ENCODE measurements around the gene FBXO27. TPM values are rescaled to one million over a fixed set of nuclear protein-coding genes. Genes with fewer than 3 reads are reported as not detected.

FBXO27 gene
- total RNA-seq, 1 experiment from 2014 or later: 1.0 TPM

DNA sequence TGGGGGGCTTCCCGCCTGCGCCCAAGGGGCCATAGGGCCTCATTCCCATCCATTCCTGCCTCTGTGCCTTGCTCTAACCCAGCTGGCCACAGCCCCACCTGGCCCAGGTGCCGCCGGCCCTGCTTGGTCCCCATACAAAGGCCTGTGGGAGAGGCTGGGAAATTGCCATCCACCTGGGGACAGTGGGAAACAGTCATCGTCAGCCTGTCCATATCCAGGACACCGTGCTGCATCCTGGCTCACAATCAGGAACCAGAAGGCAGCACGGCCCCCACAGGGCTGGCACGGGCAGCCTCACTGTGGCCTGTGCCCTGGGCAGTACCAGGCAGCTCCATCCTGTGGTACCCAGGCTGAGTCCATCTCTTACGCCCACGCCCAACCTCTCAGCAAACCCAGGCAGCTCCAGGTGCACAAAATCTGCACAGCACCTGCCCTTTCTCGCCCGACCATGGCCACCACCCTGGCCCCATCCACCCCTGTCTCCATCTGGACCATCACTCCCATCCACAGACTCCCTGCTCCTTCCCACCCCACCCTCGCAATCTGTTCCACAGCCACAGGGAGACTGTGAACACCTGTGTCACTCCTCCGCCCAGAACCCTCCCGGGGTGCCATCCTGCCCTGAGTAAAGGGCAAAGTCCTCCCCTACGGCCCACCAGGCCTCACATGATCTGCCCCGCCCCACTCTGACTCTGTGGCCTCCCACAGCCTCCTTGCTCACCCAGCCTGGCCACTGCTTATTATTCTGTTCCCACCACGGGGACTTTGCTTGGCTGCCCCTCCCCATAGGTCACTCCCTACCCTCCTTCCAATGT is 21.1 kb upstream of the FBXO27 start:
- Histone ChIP-seq H3K27me3 (no peaks in the 10 kb centered on the region; the same call in 1 of the 2 replicates), H3K36me3 (no peaks in the 10 kb centered on the region), H3K9me3 (replicated peaks) (no peaks in the 10 kb centered on the region; the same call in 1 of the 2 replicates), H3K27ac (no peak overlapping the region), H3K4me1 (no peaks in the 10 kb centered on the region), H3K4me3 (no peak overlapping the region)
- DNase-seq: no peak

DNA sequence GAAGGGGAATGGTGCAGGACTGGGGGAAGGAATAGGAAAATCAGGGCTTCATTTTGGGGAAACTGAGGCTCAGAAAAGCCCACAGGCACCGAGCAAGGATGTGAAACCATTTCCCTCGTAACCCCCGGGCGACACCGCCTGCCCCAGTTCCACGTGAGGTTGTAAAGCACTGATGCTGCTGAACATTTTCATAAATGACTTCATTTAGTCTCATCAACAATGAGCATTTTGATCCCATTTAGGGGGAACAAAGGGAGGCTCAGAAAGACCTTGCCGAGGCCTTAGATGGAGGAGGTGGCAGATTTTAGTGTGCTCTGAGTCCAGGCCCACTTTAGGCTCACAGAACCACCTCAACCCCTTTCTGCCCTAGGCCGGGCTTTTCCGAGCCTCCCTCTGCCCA is 20.5 kb upstream of the FBXO27 start:
- H3K4me3 ChIP-seq: no peak overlapping the region
- H3K36me3 ChIP-seq: no peaks in the 10 kb centered on the region
- DNase-seq: no peak
- no peaks in the 10 kb centered on the region for H3K4me1 ChIP-seq
- H3K9me3 ChIP-seq (replicated peaks): no peaks in the 10 kb centered on the region; the same call in 1 of the 2 replicates
- H3K27me3 ChIP-seq: no peaks in the 10 kb centered on the region; the same call in 1 of the 2 replicates
- no peak overlapping the region for H3K27ac ChIP-seq

DNA sequence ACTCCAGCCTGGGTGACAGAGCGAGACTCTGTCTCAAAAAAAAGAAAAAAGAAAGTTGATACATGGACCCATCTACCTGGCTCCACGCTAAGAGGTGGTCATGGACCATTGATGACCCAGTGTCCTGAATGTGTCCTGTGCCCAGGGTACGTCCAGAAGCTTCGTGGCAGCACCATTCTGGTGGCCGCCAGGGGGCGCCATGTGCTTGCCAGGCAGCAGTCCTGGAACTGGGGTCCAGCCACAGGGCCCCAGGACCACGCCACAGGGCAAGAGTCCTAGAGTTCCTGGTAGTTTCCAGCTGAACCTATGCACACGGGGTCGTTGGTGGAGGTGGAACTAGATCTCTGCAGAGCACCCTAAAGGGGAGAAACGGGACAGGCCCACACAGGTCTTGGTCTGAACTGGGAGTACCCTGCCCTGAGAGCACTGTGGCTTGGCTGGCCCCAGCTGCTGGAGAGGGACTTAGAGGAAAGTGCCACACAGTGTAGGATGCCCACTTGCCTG is 19.9 kb upstream of the FBXO27 start:
- peak; percentile 66 to 73 for DNase-seq
- Histone ChIP-seq H3K27ac (no peak overlapping the region), H3K27me3 (no peaks in the 10 kb centered on the region; the same call in 1 of the 2 replicates), H3K4me1 (no peaks in the 10 kb centered on the region), H3K4me3 (no peak overlapping the region), H3K36me3 (no peaks in the 10 kb centered on the region), H3K9me3 (replicated peaks) (no peaks in the 10 kb centered on the region)

DNA sequence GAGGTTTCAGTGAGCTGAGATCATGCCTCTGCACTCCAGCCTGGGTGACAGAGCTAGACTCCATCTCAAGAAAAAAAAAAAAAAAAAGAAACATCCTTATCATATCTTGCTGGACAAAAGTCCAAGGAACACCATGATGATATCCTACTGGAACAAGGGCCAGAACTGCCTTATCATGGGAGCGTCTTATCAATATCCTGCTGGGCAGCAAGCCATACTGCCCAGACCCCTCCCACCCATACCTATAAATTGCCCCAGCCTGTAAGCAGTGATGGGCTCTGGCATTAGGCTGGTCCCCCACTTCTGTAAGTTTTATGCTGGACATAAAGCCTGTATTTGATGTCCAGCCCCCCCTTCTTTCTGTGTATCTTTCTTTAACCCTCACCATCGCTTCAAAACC is 14.7 kb upstream of the FBXO27 start:
- Histone ChIP-seq H3K4me1 (no peaks in the 10 kb centered on the region), H3K36me3 (no peaks in the 10 kb centered on the region), H3K9me3 (replicated peaks) (peaks cover 7% of the 10 kb centered on the region; the same call in 1 of the 2 replicates), H3K27ac (no peak overlapping the region), H3K27me3 (no peaks in the 10 kb centered on the region), H3K4me3 (no peak overlapping the region)
- no peak for DNase-seq

DNA sequence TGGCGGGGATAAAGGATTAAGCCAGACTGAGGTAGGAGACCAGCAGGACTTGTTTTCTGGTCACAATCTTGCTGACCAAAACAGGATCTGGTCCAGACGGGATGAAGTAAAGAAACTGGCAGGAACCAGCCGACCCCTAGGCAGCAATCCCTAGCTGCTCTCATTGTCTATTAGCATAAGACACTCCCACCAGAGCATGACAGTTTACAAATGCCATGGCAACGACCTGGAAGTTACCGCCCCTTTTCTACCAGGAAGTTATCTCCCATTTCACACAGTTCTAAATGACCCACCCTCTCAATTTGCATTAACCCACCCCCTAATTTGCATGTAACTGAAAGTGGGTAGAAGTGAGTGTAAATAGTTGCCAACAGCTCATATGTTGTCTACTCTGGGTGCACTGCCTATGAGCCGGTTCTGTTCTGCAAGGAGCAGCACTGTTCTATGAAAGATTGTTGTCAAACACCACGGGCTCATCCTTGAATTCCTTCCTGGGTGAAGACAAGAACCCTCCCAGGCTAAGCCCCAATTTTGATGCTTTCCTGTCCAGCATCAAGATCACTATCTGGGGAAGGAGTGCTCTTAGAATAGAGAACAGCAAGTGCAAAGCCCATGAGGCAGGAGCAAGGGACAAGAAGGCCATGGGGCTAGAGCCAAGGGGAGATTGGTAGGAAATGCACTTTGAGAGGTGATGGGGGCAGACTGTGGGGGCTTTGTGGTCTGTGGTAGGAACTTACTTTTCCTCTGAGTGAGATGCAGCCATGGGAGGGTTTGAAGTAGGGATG is 13.9 kb upstream of the FBXO27 start:
- H3K4me3 ChIP-seq: no peak overlapping the region
- H3K9me3 ChIP-seq (replicated peaks): peaks cover 7% of the 10 kb centered on the region; the same call in 1 of the 2 replicates
- no peaks in the 10 kb centered on the region for H3K4me1 ChIP-seq
- no peaks in the 10 kb centered on the region for H3K27me3 ChIP-seq
- no peaks in the 10 kb centered on the region for H3K36me3 ChIP-seq
- DNase-seq: no peak
- no peak overlapping the region for H3K27ac ChIP-seq

DNA sequence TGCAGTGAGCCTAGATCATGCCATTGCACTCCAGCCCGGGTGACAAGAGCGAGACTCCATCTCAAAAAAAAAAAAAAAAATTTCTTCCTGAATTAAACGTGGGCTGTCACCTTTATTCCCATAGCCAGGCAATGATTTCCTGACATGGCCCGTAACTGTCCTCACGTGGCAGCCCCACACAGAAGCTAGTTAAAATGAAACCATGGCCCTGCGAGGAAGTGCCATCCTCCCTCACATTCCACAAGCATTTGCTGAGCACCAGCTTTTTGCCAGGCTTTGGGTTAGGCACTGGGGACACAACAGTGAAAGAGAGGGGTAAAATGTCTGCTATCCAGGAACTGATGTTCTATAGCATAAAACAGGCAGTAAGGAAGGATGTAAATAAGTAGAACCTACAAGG is 13.2 kb upstream of the FBXO27 start:
- H3K4me3 ChIP-seq: no peak overlapping the region
- no peaks in the 10 kb centered on the region for H3K4me1 ChIP-seq
- H3K27me3 ChIP-seq: no peaks in the 10 kb centered on the region
- no peak for DNase-seq
- H3K27ac ChIP-seq: no peak overlapping the region
- no peaks in the 10 kb centered on the region for H3K36me3 ChIP-seq
- H3K9me3 ChIP-seq (replicated peaks): peaks cover 7% of the 10 kb centered on the region; the same call in 1 of the 2 replicates

DNA sequence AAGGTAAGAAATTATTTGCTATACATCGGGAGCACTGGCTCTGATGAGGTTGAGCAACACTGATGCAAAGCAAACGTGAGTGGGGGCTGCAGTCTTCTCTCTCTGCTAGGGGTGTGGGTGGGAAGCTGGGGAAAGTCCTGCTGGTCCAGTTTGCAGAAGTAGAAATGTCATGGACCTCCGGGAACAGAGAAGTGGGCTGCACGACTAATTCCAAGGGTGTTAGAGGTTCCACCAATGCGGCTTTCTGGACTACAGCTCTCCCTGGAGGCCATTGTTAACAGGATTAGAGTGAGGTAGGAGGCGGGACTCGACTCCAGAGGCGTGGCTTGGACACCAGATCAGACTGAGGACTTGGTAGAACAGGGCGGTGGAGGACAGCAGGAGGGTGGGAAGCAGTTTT is 5.7 kb upstream of the FBXO27 start:
- Histone ChIP-seq H3K4me1 (no peaks in the 10 kb centered on the region), H3K36me3 (no peaks in the 10 kb centered on the region), H3K9me3 (replicated peaks) (no peaks in the 10 kb centered on the region), H3K27me3 (peaks cover under 1% of the 10 kb centered on the region), H3K27ac (no peak overlapping the region), H3K4me3 (no peak overlapping the region)
- DNase-seq: peak; percentile 34 to 58

DNA sequence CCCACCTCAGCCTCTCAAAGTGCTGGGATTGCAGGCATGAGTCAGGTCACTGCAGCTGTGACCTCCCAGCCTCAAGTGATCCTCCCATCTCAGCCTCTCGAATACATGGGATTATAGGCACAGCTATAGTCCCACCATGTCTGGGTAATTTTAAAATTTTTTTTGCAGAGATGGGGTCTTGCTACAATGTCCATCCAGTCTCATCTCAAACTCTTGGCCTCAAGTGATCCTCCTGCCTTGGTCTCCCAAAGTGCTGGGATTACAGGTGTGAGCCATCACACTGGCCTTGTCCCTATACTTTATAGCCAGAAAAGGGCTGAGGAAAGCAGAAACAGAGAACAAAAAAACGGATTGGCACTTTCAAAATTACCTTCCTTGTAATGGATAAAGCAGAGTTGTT is 4.8 kb upstream of the FBXO27 start:
- no peak for DNase-seq
- Histone ChIP-seq H3K36me3 (no peaks in the 10 kb centered on the region), H3K4me1 (no peaks in the 10 kb centered on the region), H3K27ac (no peak overlapping the region), H3K27me3 (peaks cover 4% of the 10 kb centered on the region), H3K4me3 (no peak overlapping the region), H3K9me3 (replicated peaks) (no peaks in the 10 kb centered on the region)

DNA sequence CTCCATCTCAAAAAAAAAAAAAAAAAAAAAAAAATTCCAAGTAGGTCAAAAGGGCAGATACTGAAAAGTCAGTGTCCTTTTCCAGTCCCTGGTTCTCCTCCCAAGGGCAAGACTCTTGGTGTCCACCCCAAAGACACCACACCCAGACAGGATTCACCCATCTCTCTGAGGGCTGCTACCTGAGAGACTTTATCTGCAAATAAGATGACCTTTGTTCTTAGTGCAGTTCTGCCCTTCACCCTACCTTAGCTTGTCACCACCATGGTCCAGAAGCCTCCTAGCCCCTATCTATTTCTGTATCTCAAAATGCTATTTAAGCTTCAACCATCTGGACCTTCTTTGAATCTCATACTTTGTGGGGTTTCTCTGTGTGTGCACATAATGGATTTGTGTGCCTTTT is 4.2 kb upstream of the FBXO27 start:
- Histone ChIP-seq H3K4me1 (no peaks in the 10 kb centered on the region), H3K36me3 (no peaks in the 10 kb centered on the region), H3K9me3 (replicated peaks) (no peaks in the 10 kb centered on the region), H3K4me3 (no peak overlapping the region), H3K27me3 (peaks cover 4% of the 10 kb centered on the region), H3K27ac (no peak overlapping the region)
- DNase-seq: no peak

DNA sequence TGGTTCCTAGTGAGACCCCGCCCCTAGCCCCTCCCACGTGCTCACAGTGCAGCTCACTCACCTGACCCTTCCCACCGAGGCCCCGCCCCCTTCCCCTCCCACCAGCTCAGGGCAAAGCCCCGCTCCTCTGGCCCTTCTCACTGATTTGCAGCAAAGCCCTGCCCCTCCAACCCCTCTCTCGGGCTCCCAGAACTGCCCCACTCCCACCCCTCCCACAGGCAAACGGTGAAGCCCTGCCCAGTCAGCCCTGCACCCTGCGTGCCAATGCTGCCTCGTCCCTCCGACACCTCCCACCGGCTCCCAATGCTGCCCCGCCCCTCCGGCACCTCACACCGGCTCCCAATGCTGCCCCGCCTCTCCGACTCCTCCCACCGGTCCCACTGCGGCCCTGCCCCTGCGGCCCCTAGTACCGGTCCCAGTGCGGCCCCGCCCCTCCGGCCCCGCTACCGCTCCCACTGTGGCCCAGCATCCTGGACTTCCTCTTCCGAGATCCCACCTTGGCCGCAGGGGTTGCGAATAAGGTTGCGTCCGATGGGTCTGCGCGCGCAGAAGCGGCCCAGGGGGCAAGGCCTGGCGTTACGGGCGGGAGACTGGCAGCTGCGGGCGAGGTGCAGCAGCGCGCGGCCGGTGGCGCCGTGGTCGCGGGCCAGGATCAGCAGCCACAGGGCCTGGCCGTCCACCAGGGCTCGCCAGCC is 834 bp downstream of the FBXO27 start:
- peaks cover 4% of the 10 kb centered on the region for H3K27me3 ChIP-seq
- no peaks in the 10 kb centered on the region for H3K4me1 ChIP-seq
- H3K4me3 ChIP-seq: peak overlapping the region; percentile 60
- H3K27ac ChIP-seq: no peak overlapping the region
- H3K36me3 ChIP-seq: no peaks in the 10 kb centered on the region
- peak; percentile 83 to 84 for DNase-seq
- H3K9me3 ChIP-seq (replicated peaks): no peaks in the 10 kb centered on the region

DNA sequence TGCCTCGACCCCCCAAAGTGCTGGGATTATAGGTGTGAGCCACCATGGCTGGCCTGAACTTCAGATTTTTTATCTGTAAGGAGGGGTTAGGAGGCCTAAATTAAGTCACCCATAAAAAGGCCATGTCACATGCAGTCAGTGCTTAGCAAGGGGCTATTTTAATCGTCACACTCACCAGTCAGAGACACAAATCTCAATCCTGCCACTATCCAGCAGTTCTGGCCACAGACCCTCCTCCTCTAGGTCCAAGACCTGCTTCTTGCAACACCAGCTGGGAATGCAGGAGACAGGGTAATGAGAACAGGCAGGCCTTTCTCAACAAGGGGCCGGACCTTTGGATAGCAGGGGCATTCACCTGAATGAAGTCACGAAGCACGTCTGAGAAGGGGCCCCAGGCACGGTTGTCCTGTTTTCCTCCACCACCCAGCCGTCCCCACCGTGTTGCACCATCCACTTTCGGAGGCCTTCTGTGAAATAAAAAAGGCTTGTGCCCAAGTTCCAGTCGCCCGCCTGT is 1.4 kb downstream of the FBXO27 start:
- no peaks in the 10 kb centered on the region for H3K36me3 ChIP-seq
- no peak for DNase-seq
- no peak overlapping the region for H3K27ac ChIP-seq
- peak overlapping the region; percentile 60 for H3K4me3 ChIP-seq
- H3K9me3 ChIP-seq (replicated peaks): no peaks in the 10 kb centered on the region
- H3K4me1 ChIP-seq: no peaks in the 10 kb centered on the region
- peaks cover 4% of the 10 kb centered on the region for H3K27me3 ChIP-seq

DNA sequence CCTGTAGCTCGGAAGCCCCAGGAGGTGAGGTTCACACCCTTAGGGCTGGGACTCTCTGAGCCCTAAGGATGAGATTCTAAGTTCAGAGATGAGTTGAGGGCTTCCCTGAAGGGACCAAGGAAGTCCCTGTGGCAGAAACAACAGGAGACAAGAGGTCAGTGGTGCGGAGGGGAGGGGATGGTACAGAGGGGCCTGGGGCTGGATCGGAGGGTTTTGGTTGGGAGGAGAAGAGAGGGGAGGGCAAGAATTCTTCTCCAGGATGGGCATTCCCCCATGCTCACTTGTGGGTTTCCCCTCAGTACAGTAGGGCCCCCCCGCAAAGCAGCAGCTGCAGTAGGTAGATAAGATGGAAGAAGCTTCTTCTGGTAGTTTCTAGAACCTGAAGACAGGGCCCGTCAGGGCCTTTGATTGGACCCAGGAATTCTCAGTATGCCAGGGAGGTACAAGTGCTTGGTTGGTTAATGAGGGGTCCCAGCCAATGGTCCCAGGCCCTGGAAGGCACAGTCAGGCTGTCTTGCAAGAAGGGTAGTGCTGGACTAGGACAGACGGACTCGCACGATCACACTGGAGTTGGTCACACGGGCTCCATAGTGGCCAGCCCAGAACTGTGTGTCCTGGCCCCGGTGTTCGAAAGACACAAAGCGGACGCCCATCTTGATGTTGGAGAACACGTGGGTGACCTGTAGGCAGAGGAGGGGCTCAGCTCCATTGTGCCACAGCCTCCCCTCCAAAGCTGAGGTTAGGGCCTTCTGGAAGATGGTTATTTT is 7.3 kb downstream of the FBXO27 start:
- DNase-seq: no peak
- Histone ChIP-seq H3K36me3 (no peaks in the 10 kb centered on the region), H3K27me3 (no peaks in the 10 kb centered on the region), H3K4me3 (no peak overlapping the region), H3K4me1 (no peaks in the 10 kb centered on the region), H3K9me3 (replicated peaks) (no peaks in the 10 kb centered on the region), H3K27ac (no peak overlapping the region)

DNA sequence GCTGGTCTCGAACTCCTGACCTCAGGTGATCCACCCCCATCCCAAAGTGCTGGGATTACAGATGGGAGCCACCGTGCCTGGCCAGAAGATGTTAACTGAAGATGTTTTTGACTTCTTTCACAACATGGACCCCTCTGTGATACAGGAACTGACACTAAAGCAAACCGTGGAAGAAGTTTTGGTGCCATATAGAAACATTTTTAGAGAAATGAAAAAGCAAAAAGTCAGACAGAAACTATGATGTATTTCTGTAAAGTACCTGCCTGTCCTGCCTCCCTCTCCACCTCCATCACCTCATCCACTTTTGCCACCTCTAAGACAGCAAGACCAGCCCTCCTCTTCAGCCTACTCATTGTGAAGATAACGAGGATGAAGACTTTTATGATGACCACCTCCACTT is 11.3 kb downstream of the FBXO27 start:
- Histone ChIP-seq H3K36me3 (no peaks in the 10 kb centered on the region), H3K4me3 (no peak overlapping the region), H3K4me1 (no peaks in the 10 kb centered on the region), H3K9me3 (replicated peaks) (0 out of 2 replicates have a peak, but pooled peaks cover 3% of the 10 kb centered on the region), H3K27ac (no peak overlapping the region), H3K27me3 (0 out of 2 replicates have a peak, but pooled peaks cover 3% of the 10 kb centered on the region)
- no peak for DNase-seq

DNA sequence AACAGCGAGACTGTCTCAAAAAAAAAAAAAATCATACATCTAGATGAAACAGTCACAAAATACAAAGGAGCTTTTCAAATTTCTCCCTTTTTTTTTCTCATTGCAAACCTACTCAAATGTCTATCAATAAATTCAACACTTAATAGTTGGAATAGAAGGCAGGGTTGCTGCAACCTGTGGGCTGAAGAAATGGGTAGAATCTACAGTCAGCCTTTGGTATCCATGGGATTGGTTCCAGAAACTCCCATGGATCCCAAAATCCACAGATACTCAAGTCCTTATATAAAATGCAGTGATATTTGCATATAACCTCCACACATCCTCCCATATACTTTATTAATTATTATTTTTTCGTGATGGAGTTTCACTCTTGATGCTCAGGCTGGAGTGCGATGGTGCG is 14.7 kb downstream of the FBXO27 start:
- no peak overlapping the region for H3K27ac ChIP-seq
- H3K36me3 ChIP-seq: no peaks in the 10 kb centered on the region
- DNase-seq: no peak
- H3K9me3 ChIP-seq (replicated peaks): 0 out of 2 replicates have a peak, but pooled peaks cover 3% of the 10 kb centered on the region
- H3K27me3 ChIP-seq: 0 out of 2 replicates have a peak, but pooled peaks cover 3% of the 10 kb centered on the region
- H3K4me1 ChIP-seq: no peaks in the 10 kb centered on the region
- H3K4me3 ChIP-seq: no peak overlapping the region

All from SJCRH30 (cell line).